ENCODE data around the gene ACSF3.
"Not testable (repeated sequence)": the region's sequence is repeated elsewhere in the genome, so short reads cannot be mapped to it uniquely, and the experiment has no call there.

Gene ACSF3

DNA sequence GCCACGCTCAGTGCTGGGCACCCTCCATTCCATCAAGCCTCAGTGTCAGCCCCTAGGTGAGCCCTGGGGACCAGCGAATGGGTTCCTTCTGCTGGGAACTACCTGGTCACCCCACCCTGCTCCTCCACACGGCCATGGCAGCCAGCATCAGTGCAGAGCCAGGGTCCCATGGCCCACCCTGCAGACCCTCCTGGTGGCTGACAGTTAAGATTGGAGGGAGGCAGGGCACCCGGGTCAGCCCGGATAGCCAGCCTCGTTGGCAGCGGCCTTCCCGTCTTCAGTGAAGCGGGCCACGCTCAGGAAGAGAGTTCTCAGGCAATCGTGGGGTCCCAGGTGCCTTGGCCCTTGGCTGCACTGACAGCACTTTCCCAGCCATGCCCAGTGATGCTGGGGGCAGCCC, 37.1 kb upstream of the ACSF3 start:
- no peak for DNase-seq

DNA sequence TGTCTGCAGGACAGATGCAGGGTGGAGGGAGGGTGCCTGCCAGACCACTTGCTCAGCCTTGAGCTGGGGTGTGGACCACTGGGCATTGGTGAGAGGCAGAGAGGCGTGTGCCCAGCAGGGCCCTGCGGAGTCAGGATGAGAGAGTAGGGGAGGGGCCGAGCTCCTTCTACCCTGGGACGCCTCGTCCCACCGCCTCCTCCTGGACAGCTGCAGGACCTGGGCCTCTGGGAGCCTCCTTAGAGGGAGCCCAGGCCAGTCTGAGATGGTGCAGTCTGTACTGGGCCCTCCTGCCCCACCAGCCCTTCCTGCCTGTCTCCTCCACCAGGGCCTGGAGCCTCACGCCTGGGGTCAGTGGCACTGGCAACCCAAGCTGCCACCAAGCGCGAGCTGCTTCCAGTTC, 35.9 kb upstream of the ACSF3 start:
- no peak for DNase-seq

DNA sequence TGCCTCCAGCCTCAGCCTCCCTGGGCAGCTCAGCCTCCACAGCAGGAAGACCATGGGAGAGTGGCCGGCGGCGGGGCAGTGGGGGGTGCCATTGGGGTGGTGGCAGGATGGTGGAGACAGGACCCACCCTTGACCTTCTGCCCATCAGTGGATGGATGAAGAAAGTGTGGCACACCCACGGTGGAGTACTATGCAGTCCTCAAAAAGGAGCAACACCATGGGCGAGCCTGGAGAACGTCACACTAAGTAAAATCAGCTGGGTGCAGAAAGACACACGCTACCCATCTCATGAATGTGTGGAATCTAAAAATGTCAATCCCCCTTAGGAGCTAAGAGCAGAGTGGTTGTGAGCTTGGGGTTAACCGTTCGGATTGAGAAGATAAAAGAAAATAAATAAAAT, 34.8 kb upstream of the ACSF3 start:
- no peak for DNase-seq

DNA sequence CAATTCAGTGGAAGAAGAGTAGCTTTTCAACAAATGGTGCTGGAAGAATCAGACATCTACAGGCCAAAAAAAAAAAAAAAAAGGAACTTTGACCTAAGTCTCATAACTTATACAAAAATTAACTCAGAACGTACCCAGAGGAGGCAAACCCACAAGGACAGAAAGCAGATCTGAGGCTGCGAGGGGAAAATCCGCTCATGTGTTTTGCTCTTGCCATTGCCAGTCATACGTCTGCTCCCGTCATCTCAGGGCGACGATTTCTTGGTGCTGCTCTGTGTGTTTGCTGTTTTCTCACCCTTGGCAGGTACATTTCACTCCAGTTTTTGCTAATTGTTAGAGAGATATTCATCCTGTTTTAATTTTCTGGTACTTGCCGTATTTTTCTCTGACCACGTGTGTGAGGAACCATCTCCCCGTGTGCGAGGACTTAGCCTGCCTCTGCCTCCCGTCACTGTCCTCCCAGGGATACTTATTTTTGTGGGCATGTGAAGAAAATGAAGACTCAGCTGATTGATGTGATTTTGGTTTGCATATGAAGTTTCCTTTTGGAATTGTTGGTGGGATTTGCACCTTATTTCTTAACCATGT, 33.4 kb upstream of the ACSF3 start:
- no peak for DNase-seq

DNA sequence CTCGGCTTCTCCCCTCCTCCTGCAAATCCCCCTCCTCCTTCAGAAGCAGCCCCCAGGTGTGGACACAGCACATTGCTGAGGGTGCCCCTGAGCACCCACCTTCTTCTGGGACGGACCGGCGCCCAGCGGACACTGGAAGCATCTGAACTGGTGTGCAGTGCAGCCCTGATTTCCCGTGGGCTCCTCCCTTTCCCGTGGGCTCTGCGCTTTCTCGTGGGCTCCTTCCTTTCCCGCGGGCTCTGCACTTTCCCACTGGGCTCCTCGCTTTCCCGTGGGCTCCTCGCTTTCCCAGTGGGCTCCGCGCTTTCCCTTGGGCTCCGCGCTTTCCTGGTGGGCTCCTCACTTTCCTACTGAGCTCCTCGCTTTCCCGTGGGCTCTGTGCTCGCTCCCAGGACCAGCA, 32.6 kb upstream of the ACSF3 start:
- no peak for DNase-seq

DNA sequence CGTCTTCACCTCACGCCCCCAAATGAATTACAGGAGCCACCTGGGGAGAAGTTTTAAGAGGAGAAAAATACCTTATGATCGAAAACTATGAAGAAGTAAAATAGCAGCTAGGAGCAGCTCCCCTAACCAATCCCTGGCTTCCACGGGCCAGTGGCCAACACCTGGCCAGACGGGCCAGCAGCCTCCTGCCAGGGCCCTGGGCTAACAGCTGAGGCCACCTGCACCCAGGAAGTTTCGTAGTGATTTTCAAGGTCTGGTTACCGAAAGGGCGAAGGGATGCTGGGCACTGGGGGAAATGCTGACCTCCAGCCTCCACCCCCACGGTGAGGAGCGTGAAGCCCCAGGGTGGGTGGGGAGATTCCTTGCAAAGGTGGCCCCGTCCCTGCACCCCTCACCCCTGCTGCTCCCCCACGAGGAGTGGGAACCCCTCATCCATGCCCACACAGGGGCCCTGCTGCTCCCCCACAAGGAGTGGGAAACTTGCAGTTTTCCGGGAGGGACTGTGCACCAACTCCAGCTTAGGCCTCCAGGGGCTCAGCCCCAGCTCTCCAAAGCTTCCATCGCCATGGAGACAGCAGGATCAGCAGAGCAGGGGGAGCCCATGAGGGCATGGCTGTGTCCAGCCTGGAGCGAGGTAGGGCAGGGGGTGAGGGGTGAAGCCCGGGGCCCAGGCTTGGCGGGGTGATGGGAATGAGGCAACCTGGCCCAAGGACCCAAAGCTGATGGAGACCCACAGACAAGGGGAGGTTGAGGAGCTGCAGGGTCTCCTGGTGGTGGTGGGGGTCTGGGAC, 31.9 kb upstream of the ACSF3 start:
- no peak for DNase-seq

DNA sequence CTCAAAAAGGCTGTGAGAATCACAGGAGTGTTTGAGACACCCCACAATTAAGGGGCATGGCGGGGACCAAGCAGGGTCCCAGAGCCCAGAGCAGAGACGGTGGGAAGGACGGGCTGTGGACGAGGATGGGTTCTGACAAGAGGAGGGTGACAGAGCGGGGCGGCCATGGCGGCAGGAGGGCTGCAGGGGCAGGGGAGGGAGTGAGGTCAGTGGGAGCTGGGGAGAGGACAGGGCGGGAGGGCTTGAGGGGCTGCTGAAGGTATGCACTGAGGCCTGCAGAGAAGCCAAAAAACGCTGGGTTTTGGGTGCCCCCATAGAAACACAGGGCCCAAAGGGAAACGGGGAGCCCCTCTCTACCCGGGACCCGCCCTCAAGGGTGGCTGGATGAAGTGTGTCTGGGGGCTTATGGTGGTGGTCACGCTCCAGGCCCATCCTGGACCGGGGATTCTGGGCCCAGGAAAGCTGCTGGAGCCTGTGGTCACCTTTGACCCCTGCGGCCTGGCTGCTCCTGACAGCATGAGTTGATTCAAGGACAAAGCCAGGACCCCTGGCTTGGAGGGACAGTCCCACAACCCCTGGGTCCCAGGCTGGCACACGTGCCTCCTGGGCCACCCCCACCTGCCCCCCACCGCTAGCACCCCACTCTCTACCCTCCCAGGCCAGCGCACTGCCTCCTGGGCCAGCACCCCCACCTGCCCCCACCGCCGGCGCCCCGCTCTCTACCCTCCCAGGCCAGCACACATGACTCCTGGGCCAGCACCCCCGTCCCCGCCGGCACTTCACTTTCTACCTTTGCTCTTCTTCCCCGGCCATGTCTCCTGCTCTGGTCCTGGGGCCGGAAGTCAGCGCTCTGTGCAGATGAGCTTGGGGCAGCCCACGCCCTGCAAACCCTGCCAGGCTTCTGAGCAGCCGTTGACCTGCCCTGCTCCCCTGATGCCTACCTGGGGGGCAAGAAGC, 31.0 kb upstream of the ACSF3 start:
- no peak for DNase-seq

DNA sequence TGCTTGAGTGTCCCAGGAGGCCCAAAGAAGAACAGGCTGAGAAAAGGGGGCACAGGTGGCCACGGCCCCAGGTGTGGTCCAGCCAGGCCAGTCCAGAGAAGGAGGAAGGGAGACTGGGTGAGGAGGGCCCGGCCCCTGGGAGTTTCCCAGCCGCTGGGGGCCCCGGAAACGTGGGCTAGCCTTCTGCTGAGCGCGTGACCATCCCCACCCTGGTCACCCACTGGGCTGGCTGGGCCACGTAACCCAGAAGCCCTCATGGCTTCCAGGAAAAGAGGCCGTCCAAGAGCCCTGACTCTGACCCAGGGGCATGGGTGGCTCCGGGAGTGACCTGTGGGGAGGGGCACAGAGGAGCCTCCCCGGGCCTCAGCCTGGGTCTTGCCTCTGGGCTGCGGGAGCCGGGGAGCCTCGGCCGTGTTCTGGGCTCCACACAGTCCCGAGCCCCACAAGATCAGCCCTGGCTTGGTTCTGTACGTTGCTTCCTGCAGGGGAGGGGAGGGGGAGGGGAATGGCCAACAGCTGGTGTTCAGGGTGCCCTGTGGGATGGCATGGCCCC, 29.8 kb upstream of the ACSF3 start:
- DNase-seq: no peak

DNA sequence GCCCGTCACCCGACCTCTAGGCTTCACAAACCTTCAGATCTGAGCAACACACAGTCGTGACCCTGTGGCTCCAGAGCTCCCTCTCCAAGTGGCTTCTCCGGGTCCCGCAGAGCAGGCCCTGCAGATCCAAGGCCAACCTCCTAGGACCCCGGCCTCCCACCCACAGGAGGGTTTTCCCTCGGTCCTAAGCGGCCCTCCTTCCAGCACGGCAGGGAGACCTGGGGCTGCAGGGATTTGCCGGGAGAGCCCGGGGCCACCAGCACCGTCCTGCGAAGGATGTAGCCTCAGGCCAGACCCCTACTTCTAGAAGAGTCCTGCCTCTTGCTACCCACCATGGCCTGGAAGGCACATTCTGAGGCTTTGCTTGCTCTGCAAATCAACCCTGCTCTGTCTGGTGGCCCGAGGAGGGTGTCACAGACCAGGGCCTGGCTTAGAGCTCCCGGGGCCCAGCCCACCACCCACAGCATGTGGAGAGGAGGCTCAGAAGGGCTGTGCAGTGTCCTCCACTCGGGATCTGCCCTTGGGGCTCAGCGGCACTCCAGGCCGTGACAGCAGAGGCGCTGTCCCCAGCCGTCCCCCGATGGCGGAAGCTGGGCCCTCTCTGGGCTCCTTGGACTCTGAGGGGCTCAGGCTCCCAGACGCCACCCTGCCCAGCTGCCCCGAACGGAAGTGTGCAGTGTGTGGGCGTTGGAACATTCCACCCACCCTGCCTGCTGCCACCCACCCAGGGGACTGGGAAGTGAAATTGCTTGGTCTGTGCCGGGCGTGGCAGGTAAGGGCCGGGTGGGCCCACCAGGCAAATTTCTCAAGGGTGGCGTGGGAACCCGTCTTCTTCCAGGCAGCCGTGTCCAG, 28.8 kb upstream of the ACSF3 start:
- no peak for DNase-seq

DNA sequence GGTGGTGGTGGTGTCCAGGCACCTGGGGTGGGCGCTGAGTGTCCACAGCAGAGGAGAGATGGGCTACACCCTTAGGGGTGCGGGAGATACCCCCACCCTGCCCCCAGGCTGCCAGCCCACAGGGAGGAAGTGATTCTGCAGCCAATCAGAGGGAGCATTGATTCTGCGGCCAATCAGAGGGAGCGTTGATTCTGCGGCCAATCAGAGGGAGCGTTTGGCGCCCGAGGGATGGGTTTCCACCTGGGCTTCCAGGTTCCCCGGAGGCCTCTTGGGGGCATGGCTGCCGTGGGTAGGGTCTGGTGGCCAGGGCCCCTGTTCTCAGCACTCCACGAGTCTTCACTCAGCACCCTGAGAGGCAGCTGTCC, 28.2 kb upstream of the ACSF3 start:
- no peak for DNase-seq

DNA sequence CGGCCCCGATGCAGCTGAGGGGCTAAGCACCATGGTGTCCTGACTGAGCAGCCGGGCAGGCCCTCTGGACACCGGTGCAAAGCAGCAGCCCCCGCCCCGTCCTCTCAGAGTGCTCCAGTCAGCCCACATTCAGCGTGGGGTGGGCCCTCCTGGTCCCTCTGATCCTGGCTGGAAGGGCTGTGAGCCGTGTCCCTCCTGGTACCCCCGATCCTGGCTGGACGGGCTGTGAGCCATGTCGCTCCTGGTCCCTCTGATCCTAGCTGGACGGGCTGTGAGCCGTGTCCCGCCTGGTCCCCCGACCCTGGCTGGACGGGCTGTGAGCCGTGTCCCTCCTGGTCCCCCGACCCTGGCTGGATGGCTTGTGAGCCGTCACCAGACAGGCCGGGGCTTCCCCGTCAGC, 26.9 kb upstream of the ACSF3 start:
- no peak for DNase-seq

DNA sequence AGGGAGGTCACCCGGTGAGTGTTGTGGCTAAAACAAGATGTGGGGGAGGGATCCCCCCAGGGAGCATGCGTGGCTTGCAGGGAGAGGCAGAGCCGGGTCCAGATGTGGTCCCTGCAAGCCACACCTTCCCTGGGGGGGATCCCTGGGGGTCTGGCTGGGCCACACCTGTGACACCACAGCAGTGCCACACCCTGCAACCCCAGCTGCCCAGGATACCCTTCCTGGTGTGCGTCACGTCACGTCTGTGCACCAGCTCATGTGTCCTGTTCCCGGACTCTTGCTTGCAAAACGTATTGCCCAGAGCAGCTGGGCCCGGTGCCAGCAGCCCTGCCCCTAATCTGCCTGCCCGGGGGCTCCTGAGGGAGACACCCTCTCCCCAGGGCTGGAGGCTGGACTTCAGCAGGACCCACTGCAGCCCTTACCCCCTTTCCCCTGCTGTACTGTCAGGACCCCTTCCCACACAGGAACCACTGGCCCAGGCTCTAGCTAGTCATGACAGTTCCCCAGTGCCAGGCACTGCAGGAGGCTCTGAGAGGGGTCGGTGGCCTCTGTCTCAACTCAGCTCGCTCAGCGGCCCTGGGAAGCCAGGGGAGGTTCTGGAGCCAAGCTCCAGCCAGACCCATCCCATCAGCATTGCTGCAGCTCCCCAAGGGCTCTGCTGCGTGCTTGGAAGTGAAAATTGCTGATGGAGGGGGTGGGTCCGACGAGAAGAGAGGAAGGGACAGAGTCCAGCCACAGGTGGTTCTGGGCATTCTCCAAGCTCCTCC, 25.8 kb upstream of the ACSF3 start:
- DNase-seq: no peak

DNA sequence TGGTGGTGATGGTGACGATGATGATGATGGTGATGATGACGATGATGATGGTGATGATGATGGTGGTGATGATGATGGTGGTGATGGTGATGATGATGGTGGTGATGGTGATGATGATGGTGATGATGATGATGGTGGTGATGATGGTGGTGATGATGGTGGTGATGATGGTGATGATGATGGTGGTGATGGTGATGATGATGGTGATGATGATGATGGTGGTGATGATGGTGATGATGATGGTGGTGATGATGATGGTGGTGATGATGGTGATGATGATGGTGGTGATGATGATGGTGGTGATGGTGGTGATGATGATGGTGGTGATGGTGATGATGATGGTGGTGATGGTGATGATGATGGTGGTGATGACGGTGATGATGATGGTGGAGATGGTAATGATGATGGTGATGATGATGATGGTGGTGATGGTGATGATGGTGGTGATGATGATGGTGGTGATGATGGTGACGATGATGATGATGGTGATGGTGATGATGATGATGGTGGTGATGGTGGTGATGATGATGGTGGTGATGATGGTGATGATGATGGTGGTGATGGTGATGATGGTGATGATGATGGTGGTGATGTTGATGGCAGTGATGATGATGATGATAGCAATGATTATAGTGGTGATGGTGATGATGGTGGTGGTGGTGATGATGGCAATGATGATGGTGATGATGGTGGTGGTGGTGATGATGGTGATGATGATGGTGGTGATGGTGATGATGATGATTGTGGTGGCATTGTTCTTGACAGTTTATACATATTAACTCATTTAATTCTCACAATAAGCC, 24.6 kb upstream of the ACSF3 start:
- not testable (repeated sequence) for DNase-seq

DNA sequence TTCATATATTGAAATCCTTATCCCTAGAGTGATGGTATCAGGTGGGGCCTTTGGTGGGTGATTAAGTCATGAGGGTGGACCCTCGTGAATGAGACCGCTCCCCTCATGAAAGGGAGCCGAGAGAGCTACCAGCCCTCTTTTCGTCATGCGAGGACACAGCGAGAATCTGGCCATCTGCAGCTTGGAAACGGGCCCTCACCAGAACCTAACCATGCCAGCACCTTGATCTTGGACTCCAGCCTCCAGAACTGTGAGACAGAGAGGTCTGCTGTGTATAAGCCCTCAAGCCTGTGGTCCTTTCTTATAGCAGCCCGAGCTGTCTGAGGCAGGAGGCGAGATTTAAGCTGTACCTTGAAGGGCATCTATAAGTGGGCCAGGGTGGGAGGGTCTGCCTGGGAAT, 23.7 kb upstream of the ACSF3 start:
- DNase-seq: no peak

DNA sequence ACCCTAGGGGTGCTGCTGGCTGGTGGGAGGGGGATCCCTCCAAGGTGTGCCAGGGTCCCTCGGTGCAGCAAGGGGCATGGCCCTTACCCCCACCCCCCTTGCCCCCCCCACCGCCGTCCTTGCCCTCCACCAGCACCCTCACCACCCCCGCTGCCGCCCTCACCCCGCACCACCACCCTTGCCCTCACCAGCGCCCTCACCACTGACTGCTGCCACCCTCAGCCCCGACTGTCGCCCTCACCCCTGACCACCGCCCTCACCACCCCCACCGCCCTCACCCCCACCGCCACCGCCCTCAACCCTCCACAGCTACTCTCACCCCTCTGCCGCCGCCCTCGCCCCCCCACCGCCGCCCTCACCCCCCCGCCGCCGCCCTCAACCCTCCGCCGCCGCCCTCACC, 23.1 kb upstream of the ACSF3 start:
- DNase-seq: no peak

DNA sequence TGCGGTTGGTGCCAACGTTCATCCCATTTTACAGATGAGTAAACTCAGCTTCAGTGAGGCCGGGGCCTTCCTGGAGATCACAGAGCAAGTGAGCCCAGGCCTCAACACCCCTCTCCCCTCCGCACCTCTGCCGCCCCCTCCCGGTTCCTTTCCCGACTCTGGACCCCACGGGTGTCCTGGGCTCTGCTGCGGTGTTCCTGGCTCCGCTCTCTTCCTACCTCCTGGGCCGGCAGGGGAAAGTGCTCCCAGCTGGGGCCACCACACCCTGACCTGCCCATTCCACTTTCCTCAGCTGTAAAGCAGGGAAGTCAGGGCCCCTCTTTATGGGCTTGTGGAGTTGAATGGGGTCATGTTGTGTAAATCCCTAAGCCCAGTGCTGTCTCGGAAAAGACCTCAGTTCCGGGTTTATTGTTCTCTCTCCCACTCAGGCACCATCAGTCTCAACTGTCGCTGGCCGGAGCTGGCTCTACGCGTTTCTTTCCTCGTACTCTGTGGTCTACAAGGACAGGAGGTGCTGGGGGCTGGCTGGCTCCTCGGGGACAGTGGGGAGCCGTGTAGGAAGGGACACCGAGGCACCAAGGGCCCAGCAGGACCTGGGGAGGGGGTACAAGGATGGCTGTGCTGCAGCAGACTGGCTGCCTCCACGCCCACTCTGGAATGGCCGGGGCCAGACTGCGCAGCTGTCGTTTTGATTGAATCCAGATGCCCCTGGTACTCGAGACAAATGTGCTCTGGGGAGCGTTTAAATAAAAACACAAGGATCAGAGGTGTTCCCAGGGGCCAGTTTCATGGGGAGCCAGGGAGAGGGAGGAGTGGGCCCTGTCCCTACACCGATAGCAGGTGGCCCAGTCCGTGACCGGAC, 21.7 kb upstream of the ACSF3 start:
- no peak for DNase-seq

DNA sequence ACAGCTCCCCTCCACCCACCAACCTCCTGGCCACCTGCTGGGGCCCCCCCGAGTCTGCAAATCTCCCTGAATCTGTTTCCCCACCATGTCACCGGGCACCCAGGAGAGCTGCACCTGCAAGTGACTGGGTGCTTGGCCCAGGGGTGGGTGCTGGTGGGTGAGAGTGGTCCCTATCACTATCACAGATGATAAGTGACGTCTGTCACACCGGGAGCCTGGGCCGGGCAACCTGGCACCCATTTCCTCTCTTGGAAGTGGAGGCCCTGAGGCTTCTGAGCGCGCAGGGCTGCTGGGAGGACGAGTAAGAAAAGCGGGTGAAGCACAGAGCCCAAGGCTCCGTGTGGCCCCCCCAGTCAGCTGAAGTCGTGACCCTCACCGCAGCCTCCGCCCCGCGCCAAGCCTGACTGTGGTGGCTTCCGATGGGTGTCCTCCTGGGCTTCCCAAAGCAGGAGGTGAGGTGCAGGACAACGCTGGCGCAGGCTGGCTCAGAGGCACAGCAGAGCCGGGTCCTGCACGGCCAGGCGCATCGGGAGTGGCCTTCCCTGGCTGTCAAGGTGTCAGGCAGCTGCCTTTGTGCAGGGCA, 21.0 kb upstream of the ACSF3 start:
- DNase-seq: no peak

DNA sequence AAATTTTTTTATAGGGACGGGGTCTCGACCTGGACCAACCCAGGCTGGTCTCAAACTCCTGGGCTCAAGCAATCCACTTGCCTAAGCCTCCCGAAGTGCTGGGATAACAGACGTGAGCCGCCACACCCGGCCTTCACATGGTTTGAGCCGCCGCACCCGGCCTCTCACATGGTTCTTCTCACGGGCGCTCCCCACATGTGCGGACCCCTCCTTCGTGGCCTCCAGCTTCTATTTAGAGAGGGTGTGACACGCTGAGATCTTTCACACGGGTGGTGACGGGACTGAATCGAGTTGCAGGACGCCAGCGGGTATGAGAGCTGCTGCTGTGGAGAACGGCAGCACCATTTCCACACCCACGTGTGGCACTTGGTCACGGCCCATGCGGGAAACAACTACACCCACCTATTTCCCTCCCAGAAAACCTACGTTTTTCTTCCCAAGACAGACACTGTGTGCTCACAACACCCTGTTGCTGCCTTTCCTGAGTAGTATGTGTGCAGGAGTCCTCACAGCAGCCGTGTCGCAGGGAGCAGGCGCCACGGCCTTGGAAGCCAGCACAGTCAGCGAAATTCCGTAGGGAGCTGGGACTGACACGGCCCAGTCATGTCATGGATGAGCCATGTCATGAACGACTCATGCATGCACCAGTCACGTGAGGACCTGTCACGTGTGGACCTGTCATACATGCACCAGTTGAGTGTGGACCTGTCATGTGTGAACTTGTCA, 20.1 kb upstream of the ACSF3 start:
- DNase-seq: no peak

Measured in NCI-H146 (cell line).